HEK293 (cell line): ENCODE results near the gene ANKRD16.

Experiments used
- CTCF ChIP-seq: fragments of 450-650 bp; formaldehyde crosslinking; IDR thresholded peaks from 2 replicates; pipeline ENCODE4 v1.5.1; 2016; ENCODE audit warnings: missing biosample characterization, missing genetic modification characterization
- KLF7 ChIP-seq: fragments of 450-650 bp; formaldehyde crosslinking; IDR thresholded peaks from 2 replicates; pipeline ENCODE4 v1.5.1; 2016; ENCODE audit warnings: missing biosample characterization, missing genetic modification characterization, borderline replicate concordance
- YY1 ChIP-seq: fragments of 450-650 bp; formaldehyde crosslinking; IDR thresholded peaks from 2 replicates; pipeline ENCODE4 v1.5.1; 2018; ENCODE audit warnings: missing biosample characterization, missing genetic modification characterization
- ZBTB1 ChIP-seq: fragments of 450-650 bp; formaldehyde crosslinking; IDR thresholded peaks from 2 replicates; pipeline ENCODE4 v1.5.1; 2016; ENCODE audit warnings: missing biosample characterization, missing genetic modification characterization
- ZNF302 ChIP-seq: fragments of 450-650 bp; formaldehyde crosslinking; IDR thresholded peaks from 2 replicates; pipeline ENCODE4 v1.5.1; 2016; ENCODE audit warnings: missing biosample characterization, missing genetic modification characterization, low read depth
- ZNF416 ChIP-seq: fragments of 450-650 bp; formaldehyde crosslinking; IDR thresholded peaks from 2 replicates; pipeline ENCODE4 v1.5.1; 2016; ENCODE audit warnings: missing biosample characterization, missing genetic modification characterization
- ZSCAN18 ChIP-seq: fragments of 450-650 bp; formaldehyde crosslinking; IDR thresholded peaks from 2 replicates; pipeline ENCODE4 v1.5.1; 2016; ENCODE audit warnings: missing biosample characterization, missing genetic modification characterization
- TF ChIP-seq, protein P1 (sequence below): fragments of 450-650 bp; formaldehyde crosslinking; IDR thresholded peaks from 2 replicates; pipeline ENCODE4 v1.5.1; 2016; ENCODE audit warnings: missing biosample characterization, missing genetic modification characterization
- TF ChIP-seq, protein P2 (sequence below): fragments of 450-650 bp; formaldehyde crosslinking; IDR thresholded peaks from 2 replicates; pipeline ENCODE4 v1.5.1; 2016; ENCODE audit warnings: missing biosample characterization, missing genetic modification characterization
- TF ChIP-seq, protein P3 (sequence below): fragments of 450-650 bp; formaldehyde crosslinking; optimal IDR thresholded peaks from 2 replicates; pipeline ENCODE3; 2016; ENCODE audit warnings: missing biosample characterization, mild to moderate bottlenecking, missing genetic modification characterization
- TF ChIP-seq, protein P4 (sequence below): IDR thresholded peaks from 2 replicates; pipeline ENCODE4 v1.6.1; 2011; ENCODE audit warnings: mild to moderate bottlenecking, low read depth, low read length, borderline replicate concordance
- TF ChIP-seq, protein P5 (sequence below): fragments of 450-650 bp; formaldehyde crosslinking; IDR thresholded peaks from 2 replicates; pipeline ENCODE4 v1.5.1; 2016; ENCODE audit warnings: missing biosample characterization, missing genetic modification characterization
- TF ChIP-seq, protein P6 (sequence below): fragments of 450-650 bp; IDR thresholded peaks from 2 replicates; pipeline ENCODE4 v1.5.1; 2018; ENCODE audit warnings: missing biosample characterization, missing genetic modification characterization

DNA sequence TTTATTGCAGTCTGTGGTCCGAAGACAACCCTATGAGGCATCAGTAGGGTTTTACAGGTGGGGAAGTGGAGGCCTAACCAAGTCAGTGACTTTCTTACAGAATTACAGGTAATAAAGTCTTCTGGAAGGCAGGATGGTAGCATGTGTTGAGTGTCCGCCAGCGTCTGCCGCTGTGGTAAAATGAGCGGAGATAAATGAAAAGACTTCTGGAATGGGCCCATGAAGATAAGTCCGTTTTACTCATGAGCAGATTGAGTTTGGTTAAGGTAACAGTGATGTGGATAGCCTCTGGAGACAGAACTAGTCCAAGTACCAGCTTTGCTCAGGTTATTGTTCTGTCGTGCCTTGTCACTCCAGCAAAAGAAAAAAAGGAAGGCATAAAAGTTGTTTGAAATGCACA lies 1.3 kb upstream of the ANKRD16 start:
- TF ChIP-seq ZNF302 (tag by site-specific recombination) (no peak), ZSCAN18 (no peak), ZNF416 (tag by site-specific recombination) (no peak), CTCF (tag by site-specific recombination) (no peak), ZBTB1 (tag by site-specific recombination) (no peak), YY1 (tag by site-specific recombination) (no peak), KLF7 (tag by site-specific recombination) (no peak)
- TF ChIP-seq, protein P1, sequence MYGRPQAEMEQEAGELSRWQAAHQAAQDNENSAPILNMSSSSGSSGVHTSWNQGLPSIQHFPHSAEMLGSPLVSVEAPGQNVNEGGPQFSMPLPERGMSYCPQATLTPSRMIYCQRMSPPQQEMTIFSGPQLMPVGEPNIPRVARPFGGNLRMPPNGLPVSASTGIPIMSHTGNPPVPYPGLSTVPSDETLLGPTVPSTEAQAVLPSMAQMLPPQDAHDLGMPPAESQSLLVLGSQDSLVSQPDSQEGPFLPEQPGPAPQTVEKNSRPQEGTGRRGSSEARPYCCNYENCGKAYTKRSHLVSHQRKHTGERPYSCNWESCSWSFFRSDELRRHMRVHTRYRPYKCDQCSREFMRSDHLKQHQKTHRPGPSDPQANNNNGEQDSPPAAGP = no peak
- TF ChIP-seq, protein P2, sequence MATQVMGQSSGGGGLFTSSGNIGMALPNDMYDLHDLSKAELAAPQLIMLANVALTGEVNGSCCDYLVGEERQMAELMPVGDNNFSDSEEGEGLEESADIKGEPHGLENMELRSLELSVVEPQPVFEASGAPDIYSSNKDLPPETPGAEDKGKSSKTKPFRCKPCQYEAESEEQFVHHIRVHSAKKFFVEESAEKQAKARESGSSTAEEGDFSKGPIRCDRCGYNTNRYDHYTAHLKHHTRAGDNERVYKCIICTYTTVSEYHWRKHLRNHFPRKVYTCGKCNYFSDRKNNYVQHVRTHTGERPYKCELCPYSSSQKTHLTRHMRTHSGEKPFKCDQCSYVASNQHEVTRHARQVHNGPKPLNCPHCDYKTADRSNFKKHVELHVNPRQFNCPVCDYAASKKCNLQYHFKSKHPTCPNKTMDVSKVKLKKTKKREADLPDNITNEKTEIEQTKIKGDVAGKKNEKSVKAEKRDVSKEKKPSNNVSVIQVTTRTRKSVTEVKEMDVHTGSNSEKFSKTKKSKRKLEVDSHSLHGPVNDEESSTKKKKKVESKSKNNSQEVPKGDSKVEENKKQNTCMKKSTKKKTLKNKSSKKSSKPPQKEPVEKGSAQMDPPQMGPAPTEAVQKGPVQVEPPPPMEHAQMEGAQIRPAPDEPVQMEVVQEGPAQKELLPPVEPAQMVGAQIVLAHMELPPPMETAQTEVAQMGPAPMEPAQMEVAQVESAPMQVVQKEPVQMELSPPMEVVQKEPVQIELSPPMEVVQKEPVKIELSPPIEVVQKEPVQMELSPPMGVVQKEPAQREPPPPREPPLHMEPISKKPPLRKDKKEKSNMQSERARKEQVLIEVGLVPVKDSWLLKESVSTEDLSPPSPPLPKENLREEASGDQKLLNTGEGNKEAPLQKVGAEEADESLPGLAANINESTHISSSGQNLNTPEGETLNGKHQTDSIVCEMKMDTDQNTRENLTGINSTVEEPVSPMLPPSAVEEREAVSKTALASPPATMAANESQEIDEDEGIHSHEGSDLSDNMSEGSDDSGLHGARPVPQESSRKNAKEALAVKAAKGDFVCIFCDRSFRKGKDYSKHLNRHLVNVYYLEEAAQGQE = no peak
- TF ChIP-seq, protein P3, sequence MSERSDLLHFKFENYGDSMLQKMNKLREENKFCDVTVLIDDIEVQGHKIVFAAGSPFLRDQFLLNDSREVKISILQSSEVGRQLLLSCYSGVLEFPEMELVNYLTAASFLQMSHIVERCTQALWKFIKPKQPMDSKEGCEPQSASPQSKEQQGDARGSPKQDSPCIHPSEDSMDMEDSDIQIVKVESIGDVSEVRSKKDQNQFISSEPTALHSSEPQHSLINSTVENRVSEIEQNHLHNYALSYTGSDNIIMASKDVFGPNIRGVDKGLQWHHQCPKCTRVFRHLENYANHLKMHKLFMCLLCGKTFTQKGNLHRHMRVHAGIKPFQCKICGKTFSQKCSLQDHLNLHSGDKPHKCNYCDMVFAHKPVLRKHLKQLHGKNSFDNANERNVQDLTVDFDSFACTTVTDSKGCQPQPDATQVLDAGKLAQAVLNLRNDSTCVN (tag by site-specific recombination) = no peak
- TF ChIP-seq, protein P4, sequence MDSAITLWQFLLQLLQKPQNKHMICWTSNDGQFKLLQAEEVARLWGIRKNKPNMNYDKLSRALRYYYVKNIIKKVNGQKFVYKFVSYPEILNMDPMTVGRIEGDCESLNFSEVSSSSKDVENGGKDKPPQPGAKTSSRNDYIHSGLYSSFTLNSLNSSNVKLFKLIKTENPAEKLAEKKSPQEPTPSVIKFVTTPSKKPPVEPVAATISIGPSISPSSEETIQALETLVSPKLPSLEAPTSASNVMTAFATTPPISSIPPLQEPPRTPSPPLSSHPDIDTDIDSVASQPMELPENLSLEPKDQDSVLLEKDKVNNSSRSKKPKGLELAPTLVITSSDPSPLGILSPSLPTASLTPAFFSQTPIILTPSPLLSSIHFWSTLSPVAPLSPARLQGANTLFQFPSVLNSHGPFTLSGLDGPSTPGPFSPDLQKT = no peak
- TF ChIP-seq, protein P5, sequence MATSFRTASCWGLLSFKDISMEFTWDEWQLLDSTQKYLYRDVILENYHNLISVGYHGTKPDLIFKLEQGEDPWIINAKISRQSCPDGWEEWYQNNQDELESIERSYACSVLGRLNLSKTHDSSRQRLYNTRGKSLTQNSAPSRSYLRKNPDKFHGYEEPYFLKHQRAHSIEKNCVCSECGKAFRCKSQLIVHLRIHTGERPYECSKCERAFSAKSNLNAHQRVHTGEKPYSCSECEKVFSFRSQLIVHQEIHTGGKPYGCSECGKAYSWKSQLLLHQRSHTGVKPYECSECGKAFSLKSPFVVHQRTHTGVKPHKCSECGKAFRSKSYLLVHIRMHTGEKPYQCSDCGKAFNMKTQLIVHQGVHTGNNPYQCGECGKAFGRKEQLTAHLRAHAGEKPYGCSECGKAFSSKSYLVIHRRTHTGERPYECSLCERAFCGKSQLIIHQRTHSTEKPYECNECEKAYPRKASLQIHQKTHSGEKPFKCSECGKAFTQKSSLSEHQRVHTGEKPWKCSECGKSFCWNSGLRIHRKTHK = no peak
- TF ChIP-seq, protein P6, sequence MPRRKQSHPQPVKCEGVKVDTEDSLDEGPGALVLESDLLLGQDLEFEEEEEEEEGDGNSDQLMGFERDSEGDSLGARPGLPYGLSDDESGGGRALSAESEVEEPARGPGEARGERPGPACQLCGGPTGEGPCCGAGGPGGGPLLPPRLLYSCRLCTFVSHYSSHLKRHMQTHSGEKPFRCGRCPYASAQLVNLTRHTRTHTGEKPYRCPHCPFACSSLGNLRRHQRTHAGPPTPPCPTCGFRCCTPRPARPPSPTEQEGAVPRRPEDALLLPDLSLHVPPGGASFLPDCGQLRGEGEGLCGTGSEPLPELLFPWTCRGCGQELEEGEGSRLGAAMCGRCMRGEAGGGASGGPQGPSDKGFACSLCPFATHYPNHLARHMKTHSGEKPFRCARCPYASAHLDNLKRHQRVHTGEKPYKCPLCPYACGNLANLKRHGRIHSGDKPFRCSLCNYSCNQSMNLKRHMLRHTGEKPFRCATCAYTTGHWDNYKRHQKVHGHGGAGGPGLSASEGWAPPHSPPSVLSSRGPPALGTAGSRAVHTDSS (tag by site-specific recombination) = no peak
